ENCODE results near the gene CCM2.

CCM2 gene

GRCh38 chr7:44965441-44965903, 34.5 kb upstream of the CCM2 start:
- TF ChIP-seq ZNF274 (IDR thresholded peaks at IDR 0.05; ENCODE audit: low read depth, low read length) (no peak), SUZ12 (IDR thresholded peaks at IDR 0.05; ENCODE audit: extremely low read depth, insufficient read depth, insufficient read length) (no peak), YY1 (IDR thresholded peaks at IDR 0.05; ENCODE audit: insufficient read depth, insufficient read length) (no peak)
- Histone ChIP-seq H3K36me3 (ENCODE audit: insufficient read depth, insufficient read length, low read length) (no peaks in the 10 kb centered on the region), H3K27me3 (ENCODE audit: insufficient read depth, insufficient read length) (no peaks in the 10 kb centered on the region), H3K9ac (ENCODE audit: insufficient read length, low read depth) (no peak overlapping the region), H3K4me3 (ENCODE audit: insufficient read length, low read depth) (no peak overlapping the region), H3K9me3 (ENCODE audit: insufficient read depth, low read length) (no peaks in the 10 kb centered on the region), H3K4me1 (ENCODE audit: insufficient read depth, insufficient read length) (peaks cover 9% of the 10 kb centered on the region)
- DNase-seq (ENCODE audit: low read depth, low spot score): no peak

DNA sequence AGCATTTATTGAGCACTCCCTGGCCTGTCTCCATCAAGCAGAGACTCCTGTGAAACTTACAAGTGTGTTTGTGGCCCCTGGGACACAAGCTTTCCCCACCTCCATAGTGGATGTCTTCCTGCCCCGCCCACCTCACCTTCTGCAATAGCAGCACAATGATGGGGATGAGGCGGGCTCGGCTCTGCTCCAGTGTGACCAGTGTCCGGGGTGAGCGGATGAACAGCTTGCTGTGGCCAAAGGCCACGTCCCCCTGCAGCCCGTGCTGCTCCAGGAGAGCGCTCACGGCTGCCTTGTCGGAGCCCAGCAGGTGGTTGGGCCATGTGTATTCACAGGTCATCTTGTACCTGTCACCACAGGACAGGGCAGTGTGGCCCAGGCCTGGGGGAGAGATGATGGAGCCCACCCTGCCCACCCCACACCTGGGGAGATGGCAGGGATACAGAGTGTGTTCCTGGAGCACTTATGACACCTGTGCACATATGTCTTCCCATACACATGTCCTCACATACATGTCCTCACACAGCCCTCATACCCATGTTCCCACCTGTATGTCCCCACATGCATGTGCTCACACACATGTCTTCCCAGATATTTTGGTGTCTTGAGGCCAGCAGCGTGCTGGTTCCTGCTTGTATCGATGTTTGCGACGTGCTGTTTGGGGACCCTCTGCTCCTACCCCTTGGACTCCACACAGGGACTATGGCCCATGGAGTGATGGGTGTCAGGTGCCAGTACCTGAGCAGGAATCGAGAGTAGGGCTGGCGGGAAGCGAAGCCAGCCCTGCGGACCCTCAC, 33.9 kb upstream of the CCM2 start:
- TF ChIP-seq SUZ12 (IDR thresholded peaks at IDR 0.05; ENCODE audit: extremely low read depth, insufficient read depth, insufficient read length): no peak
- no peak for TF ChIP-seq ZNF274 (IDR thresholded peaks at IDR 0.05; ENCODE audit: low read depth, low read length)
- no peak for TF ChIP-seq YY1 (IDR thresholded peaks at IDR 0.05; ENCODE audit: insufficient read depth, insufficient read length)
- DNase-seq (ENCODE audit: low read depth, low spot score): no peak
- Histone ChIP-seq H3K9me3 (ENCODE audit: insufficient read depth, low read length) (no peaks in the 10 kb centered on the region), H3K4me3 (ENCODE audit: insufficient read length, low read depth) (no peak overlapping the region), H3K4me1 (ENCODE audit: insufficient read depth, insufficient read length) (peaks cover 9% of the 10 kb centered on the region), H3K9ac (ENCODE audit: insufficient read length, low read depth) (no peak overlapping the region), H3K36me3 (ENCODE audit: insufficient read depth, insufficient read length, low read length) (no peaks in the 10 kb centered on the region), H3K27me3 (ENCODE audit: insufficient read depth, insufficient read length) (no peaks in the 10 kb centered on the region)

- H3K9me3 ChIP-seq (ENCODE audit: insufficient read depth, low read length): no peaks in the 10 kb centered on the region
These were observed 33.1 kb upstream of the CCM2 start for GRCh38 chr7:44966731-44967538.

GRCh38 chr7:44967571-44968446, 32.2 kb upstream of the CCM2 start:
- no peak for TF ChIP-seq ZNF274 (IDR thresholded peaks at IDR 0.05; ENCODE audit: low read depth, low read length)
- no peak for TF ChIP-seq SUZ12 (IDR thresholded peaks at IDR 0.05; ENCODE audit: extremely low read depth, insufficient read depth, insufficient read length)
- no peak for TF ChIP-seq YY1 (IDR thresholded peaks at IDR 0.05; ENCODE audit: insufficient read depth, insufficient read length)
- Histone ChIP-seq H3K4me1 (ENCODE audit: insufficient read depth, insufficient read length) (peaks cover 9% of the 10 kb centered on the region), H3K36me3 (ENCODE audit: insufficient read depth, insufficient read length, low read length) (no peaks in the 10 kb centered on the region), H3K9me3 (ENCODE audit: insufficient read depth, low read length) (no peaks in the 10 kb centered on the region), H3K9ac (ENCODE audit: insufficient read length, low read depth) (no peak overlapping the region), H3K27me3 (ENCODE audit: insufficient read depth, insufficient read length) (no peaks in the 10 kb centered on the region), H3K4me3 (ENCODE audit: insufficient read length, low read depth) (no peak overlapping the region)
- no peak for DNase-seq (ENCODE audit: low read depth, low spot score)

More at GRCh38 chr7:44966731-44967538, 33.1 kb upstream of the CCM2 start:
- Histone ChIP-seq H3K36me3 (ENCODE audit: insufficient read depth, insufficient read length, low read length) (no peaks in the 10 kb centered on the region), H3K4me3 (ENCODE audit: insufficient read length, low read depth) (no peak overlapping the region), H3K9ac (ENCODE audit: insufficient read length, low read depth) (no peak overlapping the region), H3K4me1 (ENCODE audit: insufficient read depth, insufficient read length) (peaks cover 9% of the 10 kb centered on the region), H3K27me3 (ENCODE audit: insufficient read depth, insufficient read length) (no peaks in the 10 kb centered on the region)
- DNase-seq (ENCODE audit: low read depth, low spot score): no peak
- TF ChIP-seq YY1 (IDR thresholded peaks at IDR 0.05; ENCODE audit: insufficient read depth, insufficient read length): no peak
- TF ChIP-seq ZNF274 (IDR thresholded peaks at IDR 0.05; ENCODE audit: low read depth, low read length): no peak
- TF ChIP-seq SUZ12 (IDR thresholded peaks at IDR 0.05; ENCODE audit: extremely low read depth, insufficient read depth, insufficient read length): no peak

- TF ChIP-seq ZNF274 (IDR thresholded peaks at IDR 0.05; ENCODE audit: low read depth, low read length): no peak
- no peak for TF ChIP-seq SUZ12 (IDR thresholded peaks at IDR 0.05; ENCODE audit: extremely low read depth, insufficient read depth, insufficient read length)
- no peak for TF ChIP-seq YY1 (IDR thresholded peaks at IDR 0.05; ENCODE audit: insufficient read depth, insufficient read length)
- H3K4me1 ChIP-seq (ENCODE audit: insufficient read depth, insufficient read length): peaks cover 9% of the 10 kb centered on the region
- peaks cover 3% of the 10 kb centered on the region for H3K27me3 ChIP-seq (ENCODE audit: insufficient read depth, insufficient read length)
- no peak for DNase-seq (ENCODE audit: low read depth, low spot score)
- no peak overlapping the region for H3K4me3 ChIP-seq (ENCODE audit: insufficient read length, low read depth)
- no peaks in the 10 kb centered on the region for H3K9me3 ChIP-seq (ENCODE audit: insufficient read depth, low read length)
- no peak overlapping the region for H3K9ac ChIP-seq (ENCODE audit: insufficient read length, low read depth)
- no peaks in the 10 kb centered on the region for H3K36me3 ChIP-seq (ENCODE audit: insufficient read depth, insufficient read length, low read length)
These were observed 30.8 kb upstream of the CCM2 start for GRCh38 chr7:44969049-44969700.

DNA sequence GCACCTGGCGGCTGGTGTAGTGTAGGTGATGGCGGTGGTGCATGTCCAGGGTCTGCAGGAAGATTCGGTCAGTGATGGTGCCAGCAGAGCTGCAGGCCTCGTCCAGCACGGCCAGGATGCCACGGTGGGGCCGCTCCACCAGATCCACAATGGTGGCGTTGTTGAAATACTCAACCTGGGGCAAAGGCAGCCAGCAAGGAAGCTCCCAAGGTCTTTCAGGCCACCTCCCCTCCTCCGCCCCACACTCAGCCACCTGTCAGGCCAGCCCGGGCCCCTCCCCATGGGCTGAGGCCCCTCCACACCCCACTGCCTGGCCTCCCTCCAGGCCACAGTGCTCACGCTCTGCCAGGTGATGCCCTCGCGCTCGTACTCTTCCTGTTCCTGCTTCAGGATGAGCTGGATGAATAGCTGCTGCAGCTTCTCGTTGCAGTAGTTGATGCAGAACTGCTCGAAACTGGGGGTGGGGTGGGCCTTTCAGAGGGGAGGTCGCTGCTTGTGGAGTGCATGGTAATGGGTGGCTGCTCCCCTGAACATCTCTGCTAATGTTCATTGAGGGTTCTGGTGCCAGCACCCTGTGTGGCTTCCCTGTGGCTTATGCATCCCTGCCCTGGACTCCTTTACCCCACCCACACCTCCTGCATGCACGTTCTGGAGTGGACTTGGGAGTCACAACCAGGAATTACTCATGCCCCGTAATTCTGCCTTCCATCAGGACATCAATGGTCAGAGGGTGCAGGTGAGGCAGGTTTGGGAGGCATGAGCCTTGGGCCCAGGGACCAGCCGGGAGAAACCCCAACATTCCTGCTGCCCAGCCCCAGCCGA, 30.1 kb upstream of the CCM2 start:
- no peak for TF ChIP-seq YY1 (IDR thresholded peaks at IDR 0.05; ENCODE audit: insufficient read depth, insufficient read length)
- TF ChIP-seq SUZ12 (IDR thresholded peaks at IDR 0.05; ENCODE audit: extremely low read depth, insufficient read depth, insufficient read length): no peak
- TF ChIP-seq ZNF274 (IDR thresholded peaks at IDR 0.05; ENCODE audit: low read depth, low read length): no peak
- no peak overlapping the region for H3K9ac ChIP-seq (ENCODE audit: insufficient read length, low read depth)
- no peaks in the 10 kb centered on the region for H3K9me3 ChIP-seq (ENCODE audit: insufficient read depth, low read length)
- H3K36me3 ChIP-seq (ENCODE audit: insufficient read depth, insufficient read length, low read length): no peaks in the 10 kb centered on the region
- H3K4me1 ChIP-seq (ENCODE audit: insufficient read depth, insufficient read length): peaks cover 6% of the 10 kb centered on the region
- peaks cover 3% of the 10 kb centered on the region for H3K27me3 ChIP-seq (ENCODE audit: insufficient read depth, insufficient read length)
- DNase-seq (ENCODE audit: low read depth, low spot score): no peak
- H3K4me3 ChIP-seq (ENCODE audit: insufficient read length, low read depth): no peak overlapping the region

Data from NT2/D1 (cell line).